ENCODE measurements around the gene TFEB.

The TFEB gene

DNA sequence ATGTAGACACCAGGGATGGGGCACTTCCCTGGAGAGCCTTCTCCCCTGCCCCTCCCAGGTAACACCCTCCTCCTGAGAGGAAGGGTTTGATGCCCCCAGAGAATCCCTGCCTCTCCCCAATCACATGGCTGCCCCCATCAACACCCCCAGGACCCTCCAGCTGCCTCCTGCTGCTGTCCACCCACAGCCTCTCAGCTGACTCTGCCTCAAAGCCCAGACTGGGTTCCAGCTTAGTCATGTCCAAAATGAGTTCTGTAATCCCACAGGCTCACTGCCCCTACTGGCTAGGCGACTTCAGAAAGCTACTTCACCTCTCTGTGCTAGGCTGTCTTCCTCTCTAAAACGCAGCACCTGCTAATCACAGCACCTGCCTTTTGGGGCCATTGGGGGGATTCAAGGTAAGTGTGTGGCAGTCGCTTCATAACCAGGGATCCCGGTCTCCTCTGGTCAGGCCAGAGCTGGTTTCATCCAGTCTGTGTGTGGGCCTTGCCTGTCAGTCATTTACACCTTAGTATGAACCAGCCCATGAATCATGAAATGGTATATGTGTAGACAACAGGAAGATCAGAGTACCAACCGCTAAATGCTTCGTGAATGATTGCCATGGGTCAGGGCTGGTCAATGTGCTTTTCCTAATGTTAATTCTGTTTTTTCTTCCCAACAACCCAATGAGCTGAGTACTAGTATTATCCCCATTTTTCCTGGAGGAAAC, 40.4 kb downstream of the TFEB start:
- H3K27ac ChIP-seq, result no peak overlapping the region
- TF ChIP-seq, protein P1, sequence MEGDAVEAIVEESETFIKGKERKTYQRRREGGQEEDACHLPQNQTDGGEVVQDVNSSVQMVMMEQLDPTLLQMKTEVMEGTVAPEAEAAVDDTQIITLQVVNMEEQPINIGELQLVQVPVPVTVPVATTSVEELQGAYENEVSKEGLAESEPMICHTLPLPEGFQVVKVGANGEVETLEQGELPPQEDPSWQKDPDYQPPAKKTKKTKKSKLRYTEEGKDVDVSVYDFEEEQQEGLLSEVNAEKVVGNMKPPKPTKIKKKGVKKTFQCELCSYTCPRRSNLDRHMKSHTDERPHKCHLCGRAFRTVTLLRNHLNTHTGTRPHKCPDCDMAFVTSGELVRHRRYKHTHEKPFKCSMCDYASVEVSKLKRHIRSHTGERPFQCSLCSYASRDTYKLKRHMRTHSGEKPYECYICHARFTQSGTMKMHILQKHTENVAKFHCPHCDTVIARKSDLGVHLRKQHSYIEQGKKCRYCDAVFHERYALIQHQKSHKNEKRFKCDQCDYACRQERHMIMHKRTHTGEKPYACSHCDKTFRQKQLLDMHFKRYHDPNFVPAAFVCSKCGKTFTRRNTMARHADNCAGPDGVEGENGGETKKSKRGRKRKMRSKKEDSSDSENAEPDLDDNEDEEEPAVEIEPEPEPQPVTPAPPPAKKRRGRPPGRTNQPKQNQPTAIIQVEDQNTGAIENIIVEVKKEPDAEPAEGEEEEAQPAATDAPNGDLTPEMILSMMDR (IDR thresholded peaks at IDR 0.05; ENCODE audit: low read depth, low read length), result no peak

DNA sequence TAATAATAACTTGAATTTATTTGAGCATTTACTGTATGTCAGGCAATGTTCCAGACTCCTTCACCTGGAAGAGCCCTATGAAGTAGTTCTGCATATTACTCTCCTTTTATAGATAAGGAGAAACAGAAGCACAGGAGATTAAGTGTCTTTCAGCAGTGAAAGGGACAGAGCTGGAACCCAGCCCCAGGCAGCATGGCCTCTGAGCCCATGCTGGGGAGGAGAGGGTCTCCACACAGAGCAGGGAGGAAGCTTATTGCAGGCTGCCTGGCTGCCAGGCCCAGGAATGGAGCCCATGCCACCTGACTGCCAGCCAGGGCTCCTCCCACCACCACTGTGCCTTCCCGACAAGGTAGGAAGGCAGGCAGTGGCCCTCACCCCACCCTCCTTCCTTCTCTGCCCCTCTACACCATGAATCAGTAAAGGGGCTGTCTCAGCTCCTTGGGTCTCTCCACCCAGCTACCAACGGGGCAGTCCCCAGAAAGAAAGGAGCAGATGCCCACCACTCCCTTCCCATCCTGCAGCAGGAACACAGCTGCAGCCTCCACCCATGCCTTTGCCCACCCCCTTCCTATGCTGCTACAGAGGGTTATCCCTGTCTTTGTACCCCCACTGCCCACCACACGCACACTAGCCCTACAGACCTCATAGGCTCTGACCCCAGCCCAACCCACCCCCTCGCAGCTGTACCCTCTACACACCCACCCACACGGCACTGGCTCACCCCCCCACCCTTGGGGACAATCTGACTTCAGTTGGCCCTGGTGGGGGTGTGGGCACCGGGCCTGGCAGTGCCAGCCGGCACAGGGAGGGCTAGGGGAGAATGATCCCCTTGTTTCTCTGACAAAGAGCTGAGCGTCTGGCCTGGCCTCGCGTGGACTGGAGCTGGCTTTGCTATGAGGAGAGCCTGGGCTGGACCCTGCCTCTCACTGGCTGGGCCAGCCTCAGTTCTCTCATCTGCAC, 41.8 kb downstream of the TFEB start:
- Histone ChIP-seq H3K27ac (no peak overlapping the region), H3K36me3 (no peaks in the 10 kb centered on the region), H3K9me3 (ENCODE audit: severe bottlenecking) (no peaks in the 10 kb centered on the region), H3K4me3 (ENCODE audit: low read depth, low read length) (no peak overlapping the region), H3K27me3 (ENCODE audit: insufficient read depth, low read depth, severe bottlenecking) (no peaks in the 10 kb centered on the region)
- TF ChIP-seq, protein P1 (IDR thresholded peaks at IDR 0.05; ENCODE audit: low read depth, low read length), result no peak
- DNase-seq, result no peak

More for the DNA sequence above, 40.4 kb downstream of the TFEB start:
- Histone ChIP-seq H3K36me3 (no peaks in the 10 kb centered on the region), H3K9me3 (ENCODE audit: severe bottlenecking) (no peaks in the 10 kb centered on the region), H3K27me3 (ENCODE audit: insufficient read depth, low read depth, severe bottlenecking) (no peaks in the 10 kb centered on the region), H3K4me3 (ENCODE audit: low read depth, low read length) (no peak overlapping the region)
- no peak for DNase-seq

DNA sequence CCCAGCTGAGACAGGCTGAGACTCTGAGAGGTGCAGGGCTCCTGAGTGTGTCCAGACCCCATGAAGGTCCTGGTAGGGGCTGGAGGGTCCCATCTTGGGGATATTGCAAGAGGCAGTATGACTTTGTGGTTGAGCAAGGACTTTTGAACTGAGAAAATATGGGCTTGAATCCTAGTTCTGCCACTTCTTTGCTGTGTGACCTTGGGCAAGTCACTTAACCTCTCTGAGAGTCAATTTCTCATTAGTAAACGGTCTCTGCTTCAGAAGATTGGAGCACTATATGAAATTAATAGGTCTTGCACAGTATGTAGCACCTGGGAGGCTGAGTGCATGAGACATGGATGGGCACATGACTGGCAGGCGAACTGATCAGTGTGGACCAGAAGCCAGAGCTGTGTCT, 42.7 kb downstream of the TFEB start:
- no peak overlapping the region for H3K27ac ChIP-seq
- H3K9me3 ChIP-seq (ENCODE audit: severe bottlenecking), result no peaks in the 10 kb centered on the region
- no peaks in the 10 kb centered on the region for H3K27me3 ChIP-seq (ENCODE audit: insufficient read depth, low read depth, severe bottlenecking)
- no peak for DNase-seq
- TF ChIP-seq, protein P1 (IDR thresholded peaks at IDR 0.05; ENCODE audit: low read depth, low read length), result no peak
- no peak overlapping the region for H3K4me3 ChIP-seq (ENCODE audit: low read depth, low read length)
- H3K36me3 ChIP-seq, result no peaks in the 10 kb centered on the region

DNA sequence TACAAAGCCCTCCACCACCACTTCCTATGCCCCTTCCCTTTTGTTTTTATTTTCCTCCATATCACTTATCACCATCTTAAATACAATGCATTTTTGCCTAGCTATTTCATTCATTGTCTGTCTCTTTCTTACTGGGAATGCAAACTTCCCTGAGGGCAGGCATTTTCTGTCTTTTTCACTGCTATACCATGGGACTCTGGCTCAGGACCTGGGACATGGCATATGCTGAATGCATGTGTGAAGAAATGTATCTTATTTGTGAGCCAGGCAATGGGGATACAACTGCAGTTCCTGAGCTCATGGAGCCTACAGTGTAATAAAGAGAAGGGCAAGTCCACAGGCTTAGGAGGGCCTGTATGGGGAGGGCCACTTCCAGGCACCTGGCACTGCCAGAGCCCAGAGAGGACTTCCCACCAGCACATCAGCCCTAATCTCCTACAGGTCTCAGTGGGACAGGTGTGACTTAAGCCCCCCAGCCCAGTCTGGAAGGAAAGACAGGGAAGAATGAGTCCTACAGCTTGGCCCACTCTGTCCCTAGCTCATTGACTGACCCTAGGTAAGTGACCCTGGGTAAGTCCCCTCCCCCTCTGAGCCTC, 43.2 kb downstream of the TFEB start:
- Histone ChIP-seq H3K27ac (no peak overlapping the region), H3K9me3 (ENCODE audit: severe bottlenecking) (no peaks in the 10 kb centered on the region), H3K36me3 (no peaks in the 10 kb centered on the region), H3K4me3 (ENCODE audit: low read depth, low read length) (no peak overlapping the region), H3K27me3 (ENCODE audit: insufficient read depth, low read depth, severe bottlenecking) (no peaks in the 10 kb centered on the region)
- TF ChIP-seq, protein P1 (IDR thresholded peaks at IDR 0.05; ENCODE audit: low read depth, low read length), result no peak
- no peak for DNase-seq

DNA sequence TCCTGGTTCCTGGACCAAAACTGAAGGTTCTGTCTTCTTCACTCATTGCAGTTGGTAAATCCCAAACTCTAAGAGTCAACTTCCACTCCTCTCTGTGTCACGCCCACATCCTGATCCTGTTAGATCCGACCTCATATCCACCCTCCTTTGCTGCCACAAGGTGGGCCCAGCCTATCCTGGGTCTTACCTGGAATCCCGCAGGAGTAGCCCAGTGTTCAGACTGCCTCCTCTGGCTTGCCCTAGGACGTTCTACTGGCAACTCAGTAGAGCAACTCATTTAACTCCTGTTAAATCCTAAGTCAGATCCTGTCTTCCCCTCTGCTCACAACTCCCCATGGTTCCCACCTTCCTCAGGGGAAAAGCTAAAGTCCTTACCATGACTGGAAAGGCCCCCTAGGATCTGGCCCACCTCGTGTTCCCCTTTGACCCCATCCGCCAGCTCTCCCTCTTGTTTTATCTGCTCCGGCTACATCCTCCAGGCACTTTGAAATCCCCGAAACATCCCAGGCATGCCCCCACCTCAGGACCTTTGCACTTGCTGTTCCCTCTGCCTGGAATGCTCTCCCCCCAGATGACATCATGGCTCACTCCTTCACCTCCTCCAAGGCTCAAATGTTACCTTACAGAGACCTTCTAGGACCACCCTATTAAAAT, 43.9 kb downstream of the TFEB start:
- H3K36me3 ChIP-seq, result no peaks in the 10 kb centered on the region
- TF ChIP-seq, protein P1 (IDR thresholded peaks at IDR 0.05; ENCODE audit: low read depth, low read length), result no peak

More for the DNA sequence above, 43.9 kb downstream of the TFEB start:
- Histone ChIP-seq H3K27ac (no peak overlapping the region), H3K9me3 (ENCODE audit: severe bottlenecking) (no peaks in the 10 kb centered on the region), H3K27me3 (ENCODE audit: insufficient read depth, low read depth, severe bottlenecking) (no peaks in the 10 kb centered on the region), H3K4me3 (ENCODE audit: low read depth, low read length) (no peak overlapping the region)
- DNase-seq, result no peak
